Raji (cell line): ENCODE data around the gene PTPRG.

Experiments
- POLR2A ChIP-seq: IDR thresholded peaks from 2 replicates; pipeline ENCODE4 v1.6.1; 2011; ENCODE audit warnings: low read depth, low read length, control low read depth; ENCODE audit not compliant: insufficient read depth

Gene PTPRG

DNA sequence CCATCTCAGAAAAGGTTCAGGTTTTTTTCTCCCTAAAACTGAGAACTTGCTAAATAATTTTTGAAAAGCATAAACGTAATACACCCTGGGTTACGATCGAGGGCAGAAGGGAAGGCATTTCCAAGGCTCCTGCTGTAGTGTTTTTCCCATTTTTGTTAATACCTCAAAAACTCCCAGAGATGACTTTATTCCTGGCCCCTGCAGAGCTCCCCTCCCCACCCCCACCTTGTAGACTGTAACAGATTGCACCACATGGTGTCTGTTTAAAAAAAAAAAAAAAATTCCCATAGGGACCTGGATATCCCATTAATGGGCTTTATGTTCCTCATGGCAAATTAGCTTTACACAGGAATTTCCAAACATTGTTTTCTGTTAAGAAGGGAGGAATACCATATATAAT lies 773.8 kb downstream of the PTPRG start:
- TF ChIP-seq POLR2A: no peak

GRCh38 chr3:62343755-62344154 lies 782.4 kb downstream of the PTPRG start:
- no peak for TF ChIP-seq POLR2A
